ENCODE data around the gene KIF1A. TPM values are rescaled to one million over a fixed set of nuclear protein-coding genes. Genes with fewer than 3 reads are reported as not detected.
A peak's percentile ranks its signal among the peaks of the same experiment; 100 is the strongest.

Gene KIF1A
- total and polyA plus RNA-seq, 2 of the 13 experiments (the other 11 are each of a cell fraction or from before 2014, with no cell fraction given): 0.01 TPM; not detected in 1

GRCh38 chr2:240856151-240856980, 36.3 kb upstream of the KIF1A start (continued):
- TF ChIP-seq ZNF775 (CRISPR knock-in tag; IDR thresholded peaks at IDR 0.05; ENCODE audit: borderline replicate concordance) (no peak), REXO4 (CRISPR knock-in tag; IDR thresholded peaks at IDR 0.05; ENCODE audit: borderline replicate concordance) (no peak), RFX3 (CRISPR knock-in tag; IDR thresholded peaks at IDR 0.05) (no peak), ZNF512B (CRISPR knock-in tag; IDR thresholded peaks at IDR 0.05; ENCODE audit: borderline replicate concordance) (peak; percentile 12; the same call in 1 of the 2 replicates), SRF (IDR thresholded peaks at IDR 0.05; ENCODE audit: low read depth, low read length) (no peak), SMYD3 (CRISPR knock-in tag; IDR thresholded peaks at IDR 0.05) (no peak), ZNF484 (CRISPR knock-in tag; IDR thresholded peaks at IDR 0.05; ENCODE audit: borderline replicate concordance, low read depth) (no peak), MYPOP (CRISPR knock-in tag; IDR thresholded peaks at IDR 0.05) (no peak), STAT6 (CRISPR knock-in tag; IDR thresholded peaks at IDR 0.05; ENCODE audit: borderline replicate concordance) (no peak), GABPA (IDR thresholded peaks at IDR 0.05; ENCODE audit: low read depth, low read length) (no peak), GABPA (CRISPR knock-in tag; IDR thresholded peaks at IDR 0.05; ENCODE audit: low read depth) (peak; percentile 52), FOXP4 (CRISPR knock-in tag; IDR thresholded peaks at IDR 0.05) (no peak; the same call in 1 of the 2 replicates), ZBTB38 (CRISPR knock-in tag; IDR thresholded peaks at IDR 0.05) (peak; percentile 54), ZNF430 (CRISPR knock-in tag; IDR thresholded peaks at IDR 0.05) (no peak), KAT8 (CRISPR knock-in tag; IDR thresholded peaks at IDR 0.05) (no peak), AFF4 (CRISPR knock-in tag; IDR thresholded peaks at IDR 0.05) (no peak)
